HepG2 (cell line): Measurements from ENCODE around the gene SCYGR6. TPM values are rescaled to one million over a fixed set of nuclear protein-coding genes. Genes with fewer than 3 reads are reported as not detected.

Source experiments
- CREM ChIP-seq, 2 experiments: sonication (generic) in 1 of 2; formaldehyde crosslinking in 1 of 2; IDR thresholded peaks; 2 replicates each; pipeline versions ENCODE4 v1.4.0 to v1.6.1; 2016 to 2020; ENCODE audit warnings: antibody characterized with exemption in 1 of 2, mild to moderate bottlenecking in 1 of 2, missing genetic modification reagents in 1 of 2
- E2F2 ChIP-seq: sonication (generic); formaldehyde crosslinking; IDR thresholded peaks from 2 replicates; pipeline ENCODE4 v1.4.0; 2020; ENCODE audit warnings: missing genetic modification reagents, borderline replicate concordance
- GZF1 ChIP-seq: sonication (generic); formaldehyde crosslinking; IDR thresholded peaks from 2 replicates; pipeline ENCODE4 v1.5.1; 2020; ENCODE audit warnings: mild to moderate bottlenecking, missing genetic modification reagents
- HNRNPL ChIP-seq: fragments of 200-400 bp; formaldehyde crosslinking; IDR thresholded peaks from 2 replicates; pipeline ENCODE4 v1.6.1; 2017; ENCODE audit warnings: mild to moderate bottlenecking, low read depth, low read length
- MZF1 ChIP-seq: sonication (generic); formaldehyde crosslinking; IDR thresholded peaks from 2 replicates; pipeline ENCODE4 v1.8.1; 2023; ENCODE audit warnings: mild to moderate bottlenecking, missing genetic modification reagents, borderline replicate concordance
- PAWR ChIP-seq: sonication (generic); formaldehyde crosslinking; IDR thresholded peaks from 2 replicates; pipeline ENCODE4 v1.4.0; 2020; ENCODE audit warnings: missing genetic modification reagents, mild to moderate bottlenecking, borderline replicate concordance
- RAD21 ChIP-seq: fragments of 450-650 bp; formaldehyde crosslinking; IDR thresholded peaks from 2 replicates; pipeline ENCODE4 v1.5.0; 2020; ENCODE audit warnings: mild to moderate bottlenecking
- SRSF4 ChIP-seq: fragments of 200-400 bp; formaldehyde crosslinking; IDR thresholded peaks from one replicate; pipeline ENCODE4 v1.6.1; 2018; ENCODE audit warnings: mild to moderate bottlenecking, low read depth, low read length, moderate library complexity; ENCODE audit not compliant: poor library complexity, severe bottlenecking
- ZFAT ChIP-seq: sonication (generic); formaldehyde crosslinking; conservative IDR thresholded peaks from 2 replicates; pipeline ENCODE4 v1.8.1; 2023; ENCODE audit warnings: missing genetic modification reagents, inconsistent platforms
- ZHX2 ChIP-seq, 2 experiments: sonication (generic) in 1 of 2; formaldehyde crosslinking in 1 of 2; IDR thresholded peaks; 2 replicates each; pipeline versions ENCODE4 v1.6.1 to v1.9.0; 2014 to 2022; ENCODE audit warnings: antibody characterized with exemption in 1 of 2, borderline replicate concordance in 1 of 2, inconsistent platforms in 1 of 2, low read depth in 1 of 2, missing genetic modification reagents in 1 of 2
- ZNF180 ChIP-seq: sonication (generic); formaldehyde crosslinking; IDR thresholded peaks from 2 replicates; pipeline ENCODE4 v1.4.0; 2020; ENCODE audit warnings: low read depth, missing genetic modification reagents, borderline replicate concordance
- ZNF362 ChIP-seq: sonication (generic); formaldehyde crosslinking; IDR thresholded peaks from 2 replicates; pipeline ENCODE4 v1.4.0; 2020; ENCODE audit warnings: missing genetic modification reagents, mild to moderate bottlenecking, borderline replicate concordance
- ZNF891 ChIP-seq: sonication (generic); formaldehyde crosslinking; IDR thresholded peaks from 2 replicates; pipeline ENCODE4 v1.5.0; 2020; ENCODE audit warnings: mild to moderate bottlenecking, missing genetic modification reagents
- polyA plus RNA-seq, 8 experiments: library from polyadenylated mRNA; depleted of rRNA in 3 of 8; stranded (reverse) in 7 of 8; unstranded in 1 of 8; fragments of >200 nt; fragmentation: Illumina TruSeq in 4 of 8; extraction: Trizol in 4 of 8; gene quantifications; 2 replicates each; pipeline versions ENCODE4 v1.2.1 to v1.2.3, GENCODE V29; 2011 to 2016; ENCODE audit warnings: low read depth in 4 of 8, missing spikeins in 1 of 8, mixed read lengths in 1 of 8; ENCODE audit not compliant: insufficient read depth in 1 of 8
- total RNA-seq, 5 experiments: library from RNA; depleted of rRNA; stranded (reverse); fragments of >200 nt; fragmentation: Illumina TruSeq; extraction: Trizol; gene quantifications; 2 replicates each; pipeline ENCODE4 v1.2.3, GENCODE V29; 2016; ENCODE audit warnings: low read depth in 1 of 5
- TF ChIP-seq, protein P1 (sequence below): sonication (generic); formaldehyde crosslinking; IDR thresholded peaks from 2 replicates; pipeline ENCODE4; 2020; ENCODE audit warnings: missing genetic modification reagents, mild to moderate bottlenecking, borderline replicate concordance
- TF ChIP-seq, protein P2 (sequence below): sonication (generic); formaldehyde crosslinking; IDR thresholded peaks from 2 replicates; pipeline ENCODE4 v1.8.0; 2022; ENCODE audit warnings: missing genetic modification reagents, mild to moderate bottlenecking, inconsistent platforms, borderline replicate concordance

SCYGR6 gene
- total and polyA plus RNA-seq, 2 of the 13 experiments (the other 11 are each of a cell fraction or from before 2014, with no cell fraction given), result not detected

DNA sequence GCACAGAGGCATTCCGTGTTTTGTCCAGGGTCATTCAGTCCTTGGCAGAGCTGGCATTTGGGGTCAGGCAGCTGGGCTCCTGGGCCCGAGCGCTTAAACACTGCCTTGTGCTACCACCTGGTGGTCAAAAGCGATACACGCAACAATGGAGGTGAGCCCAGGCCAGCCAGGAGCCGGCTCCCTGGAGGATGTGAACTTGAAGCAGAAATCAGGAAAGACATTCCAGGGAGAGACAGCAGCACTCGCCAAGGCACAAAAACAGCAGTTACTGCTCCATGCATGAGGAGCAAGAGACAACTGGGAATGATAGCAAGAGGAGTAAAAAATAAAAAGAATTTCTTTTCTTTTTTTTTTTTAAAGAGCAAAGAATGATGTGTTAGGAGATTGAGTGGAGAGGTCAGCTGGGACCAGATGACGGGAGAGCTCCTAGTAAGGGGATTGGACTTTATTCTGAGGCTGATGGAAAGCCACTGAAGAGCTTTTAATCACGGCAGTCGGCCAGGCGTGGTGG lies 41.9 kb upstream of the SCYGR6 start (continued):
- TF ChIP-seq ZHX2 (IDR thresholded peaks at IDR 0.05; ENCODE audit: low read depth), result no peak
- TF ChIP-seq ZHX2 (CRISPR knock-in tag; IDR thresholded peaks at IDR 0.05; ENCODE audit: borderline replicate concordance), result no peak
- no peak for TF ChIP-seq ZNF891 (CRISPR knock-in tag)
- no peak for TF ChIP-seq E2F2 (CRISPR knock-in tag)
- TF ChIP-seq, protein P1, sequence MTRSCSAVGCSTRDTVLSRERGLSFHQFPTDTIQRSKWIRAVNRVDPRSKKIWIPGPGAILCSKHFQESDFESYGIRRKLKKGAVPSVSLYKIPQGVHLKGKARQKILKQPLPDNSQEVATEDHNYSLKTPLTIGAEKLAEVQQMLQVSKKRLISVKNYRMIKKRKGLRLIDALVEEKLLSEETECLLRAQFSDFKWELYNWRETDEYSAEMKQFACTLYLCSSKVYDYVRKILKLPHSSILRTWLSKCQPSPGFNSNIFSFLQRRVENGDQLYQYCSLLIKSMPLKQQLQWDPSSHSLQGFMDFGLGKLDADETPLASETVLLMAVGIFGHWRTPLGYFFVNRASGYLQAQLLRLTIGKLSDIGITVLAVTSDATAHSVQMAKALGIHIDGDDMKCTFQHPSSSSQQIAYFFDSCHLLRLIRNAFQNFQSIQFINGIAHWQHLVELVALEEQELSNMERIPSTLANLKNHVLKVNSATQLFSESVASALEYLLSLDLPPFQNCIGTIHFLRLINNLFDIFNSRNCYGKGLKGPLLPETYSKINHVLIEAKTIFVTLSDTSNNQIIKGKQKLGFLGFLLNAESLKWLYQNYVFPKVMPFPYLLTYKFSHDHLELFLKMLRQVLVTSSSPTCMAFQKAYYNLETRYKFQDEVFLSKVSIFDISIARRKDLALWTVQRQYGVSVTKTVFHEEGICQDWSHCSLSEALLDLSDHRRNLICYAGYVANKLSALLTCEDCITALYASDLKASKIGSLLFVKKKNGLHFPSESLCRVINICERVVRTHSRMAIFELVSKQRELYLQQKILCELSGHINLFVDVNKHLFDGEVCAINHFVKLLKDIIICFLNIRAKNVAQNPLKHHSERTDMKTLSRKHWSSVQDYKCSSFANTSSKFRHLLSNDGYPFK (CRISPR knock-in tag), result peak; percentile 39; the same call in 1 of the 2 replicates
- no peak for TF ChIP-seq ZNF180 (CRISPR knock-in tag)
- no peak for TF ChIP-seq SRSF4
- no peak for TF ChIP-seq MZF1 (CRISPR knock-in tag)
- no peak for TF ChIP-seq CREM (IDR thresholded peaks at IDR 0.05)
- TF ChIP-seq CREM (CRISPR knock-in tag; IDR thresholded peaks at IDR 0.05), result no peak
- TF ChIP-seq PAWR, result no peak
- no peak for TF ChIP-seq GZF1 (CRISPR knock-in tag)
- peak; percentile 98 for TF ChIP-seq RAD21 (CRISPR knock-in tag)
- TF ChIP-seq ZNF362 (CRISPR knock-in tag), result peak; percentile 50; the same call in 1 of the 2 replicates
- no peak for TF ChIP-seq ZFAT
- TF ChIP-seq, protein P2, sequence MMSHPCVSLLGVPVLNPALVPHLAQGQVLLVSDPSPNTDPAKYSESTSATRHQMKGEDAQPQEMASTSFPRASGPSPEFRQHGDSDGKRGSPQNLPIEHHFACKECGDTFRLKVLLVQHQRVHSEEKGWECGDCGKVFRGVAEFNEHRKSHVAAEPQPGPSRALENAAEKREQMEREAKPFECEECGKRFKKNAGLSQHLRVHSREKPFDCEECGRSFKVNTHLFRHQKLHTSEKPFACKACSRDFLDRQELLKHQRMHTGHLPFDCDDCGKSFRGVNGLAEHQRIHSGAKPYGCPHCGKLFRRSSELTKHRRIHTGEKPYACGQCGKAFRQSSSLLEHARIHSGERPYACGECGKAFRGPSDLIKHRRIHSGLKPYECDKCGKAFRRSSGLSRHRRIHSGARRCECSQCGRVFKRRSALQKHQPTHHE (CRISPR knock-in tag), result no peak
- TF ChIP-seq HNRNPL, result 0 out of 2 replicates have a peak, but pooled peaks have one; percentile 40
